ENCODE results near the gene RAD51D. TPM values are rescaled to one million over a fixed set of nuclear protein-coding genes. Genes with fewer than 3 reads are reported as not detected.

The RAD51D gene
- polyA plus RNA-seq, 1 donor (not counting 4 experiments of a cell fraction or from before 2014, with no cell fraction given): 4.9 TPM

- dilution Hi-C loops (cut with MboI; ENCODE audit: extremely low pct_ligation_motif_present, low sequenced_read_pairs): no loop called here
- Histone ChIP-seq H2AFZ (ENCODE audit: control insufficient read depth, low read length) (peak overlapping the region; percentile 96), H3K79me2 (ENCODE audit: control insufficient read depth, insufficient read depth, low read length) (peaks cover 38% of the 10 kb centered on the region), H3K4me1 (ENCODE audit: control insufficient read depth, extremely low read depth, insufficient read depth, low read length) (peaks cover 45% of the 10 kb centered on the region), H3K36me3 (ENCODE audit: control insufficient read depth in 2 of 2, extremely low read depth in 1 of 2, insufficient read depth in 2 of 2, low read length in 2 of 2) (no peaks in the 10 kb centered on the region), H4K20me1 (ENCODE audit: control insufficient read depth, extremely low read depth, insufficient read depth, low read length) (no peaks in the 10 kb centered on the region), H3K9ac (ENCODE audit: control insufficient read depth, extremely low read depth, insufficient read depth, low read length) (peak overlapping the region; percentile 94), H3K27ac (ENCODE audit: control insufficient read depth, insufficient read depth, low read length) (peak overlapping the region; percentile 94), H3K4me3 (ENCODE audit: control insufficient read depth in 2 of 3, extremely low read depth in 1 of 3, insufficient read depth in 2 of 3, low read depth in 1 of 3, low read length in 3 of 3) (peak overlapping the region; percentile 86 to 90 (median 89)), H3K4me2 (ENCODE audit: control insufficient read depth, extremely low read depth, insufficient read depth, low read depth, low read length) (peak overlapping the region; percentile 97), H3K9me1 (ENCODE audit: control insufficient read depth, extremely low read depth, insufficient read depth, low read length) (no peaks in the 10 kb centered on the region), H3K9me3 (ENCODE audit: control insufficient read depth, low read depth, low read length) (no peaks in the 10 kb centered on the region), H3K27me3 (ENCODE audit: control insufficient read depth, extremely low read depth, insufficient read depth, low read length) (no peaks in the 10 kb centered on the region)
- TF ChIP-seq EZH2 (IDR thresholded peaks at IDR 0.05; ENCODE audit: low read length): no peak
- peak in 2 of 3 experiments; percentile 73 to 74 for TF ChIP-seq CTCF (optimal IDR thresholded peaks at IDR 0.05 in 1 of 3, IDR thresholded peaks at IDR 0.05 in 1 of 3, conservative IDR thresholded peaks at IDR 0.05 in 1 of 3; ENCODE audit: extremely low read depth in 1 of 3, insufficient read depth in 2 of 3, low read length in 3 of 3)
- FAIRE-seq: no peak
- no peak for DNase-seq (ENCODE audit: low read depth, low spot score)
These were observed 30.6 kb downstream of the RAD51D start for GRCh38 chr17:35088881-35089585.

- peak overlapping the region; percentile 86 to 90 (median 89) for H3K4me3 ChIP-seq (ENCODE audit: control insufficient read depth in 2 of 3, extremely low read depth in 1 of 3, insufficient read depth in 2 of 3, low read depth in 1 of 3, low read length in 3 of 3)
- no peak for TF ChIP-seq EZH2 (IDR thresholded peaks at IDR 0.05; ENCODE audit: low read length)
- TF ChIP-seq CTCF (optimal IDR thresholded peaks at IDR 0.05 in 1 of 3, IDR thresholded peaks at IDR 0.05 in 1 of 3, conservative IDR thresholded peaks at IDR 0.05 in 1 of 3; ENCODE audit: extremely low read depth in 1 of 3, insufficient read depth in 2 of 3, low read length in 3 of 3): peak in 1 of 3 experiments; percentile 13
- no peak for DNase-seq (ENCODE audit: low read depth, low spot score)
- dilution Hi-C loops (cut with MboI; ENCODE audit: extremely low pct_ligation_motif_present, low sequenced_read_pairs): no loop called here
- no peaks in the 10 kb centered on the region for H3K9me1 ChIP-seq (ENCODE audit: control insufficient read depth, extremely low read depth, insufficient read depth, low read length)
- H3K36me3 ChIP-seq (ENCODE audit: control insufficient read depth in 2 of 2, extremely low read depth in 1 of 2, insufficient read depth in 2 of 2, low read length in 2 of 2): no peaks in the 10 kb centered on the region
- no peaks in the 10 kb centered on the region for H4K20me1 ChIP-seq (ENCODE audit: control insufficient read depth, extremely low read depth, insufficient read depth, low read length)
- no peaks in the 10 kb centered on the region for H3K9me3 ChIP-seq (ENCODE audit: control insufficient read depth, low read depth, low read length)
- peak overlapping the region; percentile 63 for H2AFZ ChIP-seq (ENCODE audit: control insufficient read depth, low read length)
- peak overlapping the region; percentile 94 for H3K9ac ChIP-seq (ENCODE audit: control insufficient read depth, extremely low read depth, insufficient read depth, low read length)
- H3K4me2 ChIP-seq (ENCODE audit: control insufficient read depth, extremely low read depth, insufficient read depth, low read depth, low read length): peak overlapping the region; percentile 97
- peak; percentile 13 for FAIRE-seq
- H3K79me2 ChIP-seq (ENCODE audit: control insufficient read depth, insufficient read depth, low read length): peaks cover 42% of the 10 kb centered on the region
- H3K27me3 ChIP-seq (ENCODE audit: control insufficient read depth, extremely low read depth, insufficient read depth, low read length): no peaks in the 10 kb centered on the region
- H3K27ac ChIP-seq (ENCODE audit: control insufficient read depth, insufficient read depth, low read length): peak overlapping the region; percentile 94
- peaks cover 51% of the 10 kb centered on the region for H3K4me1 ChIP-seq (ENCODE audit: control insufficient read depth, extremely low read depth, insufficient read depth, low read length)
These were observed 31.2 kb downstream of the RAD51D start for GRCh38 chr17:35088356-35088880.

All from keratinocyte (primary cell).